IgD-negative memory B cell (primary cell): Measurements from ENCODE around the gene DIPK1B. TPM values are rescaled to one million over a fixed set of nuclear protein-coding genes. Genes with fewer than 3 reads are reported as not detected.

Source experiments
- H3K27ac Mint-ChIP-seq, 3 donors: one replicate each; pipeline ENCODE4 v1.8.0; 2020 to 2022; ENCODE audit warnings: mild to moderate bottlenecking in 3 of 3, mixed read lengths in 3 of 3, moderate library complexity in 1 of 3
- H3K27me3 Mint-ChIP-seq: one replicate; pipeline ENCODE4 v1.8.0; 2021; ENCODE audit warnings: mixed read lengths
- H3K36me3 Mint-ChIP-seq: one replicate; pipeline ENCODE4 v1.8.0; 2020; ENCODE audit warnings: mild to moderate bottlenecking, mixed read lengths
- H3K4me1 Mint-ChIP-seq, 3 donors: one replicate each; pipeline ENCODE4 v1.8.0; 2020 to 2022; ENCODE audit warnings: mixed read lengths in 3 of 3, mild to moderate bottlenecking in 1 of 3
- H3K4me3 Mint-ChIP-seq, 4 donors: one replicate each; pipeline ENCODE4 v1.8.0; 2020 to 2022; ENCODE audit warnings: mild to moderate bottlenecking in 4 of 4, mixed read lengths in 4 of 4, moderate library complexity in 3 of 4
- H3K9me3 Mint-ChIP-seq, 3 donors: one replicate each; pipeline ENCODE4 v1.8.0; 2020 to 2021; ENCODE audit warnings: mixed read lengths in 3 of 3, mild to moderate bottlenecking in 1 of 3
- polyA plus RNA-seq: library from polyadenylated mRNA; unstranded; fragments of 300-500 nt; fragmentation: Illumina TruSeq; gene quantifications from one replicate; pipeline ENCODE4 v1.2.3, GENCODE V29; 2021

The DIPK1B gene
- polyA plus RNA-seq, 1 donor from 2014 or later: 0.90 TPM

- peaks cover 14 to 28% (median 17%) of the 10 kb centered on the region in 3 donors for H3K4me1 Mint-ChIP-seq
- no peaks in the 10 kb centered on the region for H3K9me3 Mint-ChIP-seq
- no peaks in the 10 kb centered on the region for H3K27me3 Mint-ChIP-seq
- peaks cover 3% of the 10 kb centered on the region for H3K36me3 Mint-ChIP-seq
- H3K27ac Mint-ChIP-seq: peak overlapping the region in 1 of 3 donors; percentile 88
- no peak overlapping the region for H3K4me3 Mint-ChIP-seq
These were observed 10.6 kb downstream of the DIPK1B start for GRCh38 chr9:136722969-136723356.

- no peaks in the 10 kb centered on the region for H3K27me3 Mint-ChIP-seq
- no peaks in the 10 kb centered on the region for H3K9me3 Mint-ChIP-seq
- peaks cover 3% of the 10 kb centered on the region for H3K36me3 Mint-ChIP-seq
- peaks cover 13 to 27% (median 17%) of the 10 kb centered on the region in 3 donors for H3K4me1 Mint-ChIP-seq
- peak overlapping the region in 1 of 3 donors; percentile 88 for H3K27ac Mint-ChIP-seq
- peak overlapping the region in 1 of 4 donors; percentile 64 for H3K4me3 Mint-ChIP-seq
These were observed 11.1 kb downstream of the DIPK1B start for GRCh38 chr9:136723362-136723976.

- H3K27ac Mint-ChIP-seq: peak overlapping the region; percentile 17 to 88 (median 83)
- H3K27me3 Mint-ChIP-seq: no peaks in the 10 kb centered on the region
- H3K9me3 Mint-ChIP-seq: no peaks in the 10 kb centered on the region
- H3K4me1 Mint-ChIP-seq: peaks cover 11 to 24% (median 17%) of the 10 kb centered on the region in 3 donors
- peaks cover 3% of the 10 kb centered on the region for H3K36me3 Mint-ChIP-seq
- H3K4me3 Mint-ChIP-seq: peak overlapping the region in 1 of 4 donors; percentile 64
These were observed 11.6 kb downstream of the DIPK1B start for GRCh38 chr9:136723989-136724388.

GRCh38 chr9:136724772-136725171 lies 12.4 kb downstream of the DIPK1B start:
- Mint-ChIP-seq H3K9me3 (no peaks in the 10 kb centered on the region), H3K27me3 (no peaks in the 10 kb centered on the region), H3K27ac (peak overlapping the region in 1 of 3 donors; percentile 88), H3K36me3 (peaks cover 3% of the 10 kb centered on the region), H3K4me3 (peak overlapping the region in 1 of 4 donors; percentile 64), H3K4me1 (peaks cover 11 to 22% (median 17%) of the 10 kb centered on the region in 3 donors)

GRCh38 chr9:136725612-136726011 lies 13.2 kb downstream of the DIPK1B start:
- Mint-ChIP-seq H3K4me3 (peak overlapping the region in 1 of 4 donors; percentile 99), H3K27ac (peak overlapping the region in 1 of 3 donors; percentile 58), H3K27me3 (no peaks in the 10 kb centered on the region)

GRCh38 chr9:136726118-136726517 lies 13.7 kb downstream of the DIPK1B start:
- Mint-ChIP-seq H3K4me3 (peak overlapping the region; percentile 94 to 99 (median 98)), H3K27me3 (no peaks in the 10 kb centered on the region), H3K4me1 (peaks cover 11 to 21% (median 17%) of the 10 kb centered on the region in 3 donors), H3K27ac (peak overlapping the region; percentile 96 to 100 (median 98)), H3K9me3 (no peaks in the 10 kb centered on the region), H3K36me3 (peaks cover 3% of the 10 kb centered on the region)

More at GRCh38 chr9:136725612-136726011, 13.2 kb downstream of the DIPK1B start:
- Mint-ChIP-seq H3K9me3 (no peaks in the 10 kb centered on the region), H3K4me1 (peaks cover 11 to 22% (median 17%) of the 10 kb centered on the region in 3 donors), H3K36me3 (peaks cover 3% of the 10 kb centered on the region)

- Mint-ChIP-seq H3K27ac (peak overlapping the region; percentile 96 to 100 (median 98)), H3K4me3 (peak overlapping the region; percentile 94 to 99 (median 98)), H3K36me3 (peaks cover 3% of the 10 kb centered on the region), H3K27me3 (no peaks in the 10 kb centered on the region), H3K9me3 (no peaks in the 10 kb centered on the region), H3K4me1 (peaks cover 11 to 19% (median 17%) of the 10 kb centered on the region in 3 donors)
These were observed 14.3 kb downstream of the DIPK1B start for GRCh38 chr9:136726631-136727191.

GRCh38 chr9:136728080-136728547 lies 15.7 kb downstream of the DIPK1B start:
- Mint-ChIP-seq H3K27me3 (no peaks in the 10 kb centered on the region), H3K4me1 (peaks cover 12 to 19% (median 17%) of the 10 kb centered on the region in 3 donors), H3K9me3 (no peaks in the 10 kb centered on the region), H3K36me3 (peaks cover 4% of the 10 kb centered on the region), H3K4me3 (peak overlapping the region; percentile 94 to 99 (median 98)), H3K27ac (peak overlapping the region; percentile 96 to 100 (median 98))

GRCh38 chr9:136728548-136729123 lies 16.3 kb downstream of the DIPK1B start:
- Mint-ChIP-seq H3K4me1 (peaks cover 12 to 17% (median 17%) of the 10 kb centered on the region in 3 donors), H3K36me3 (peaks cover 4% of the 10 kb centered on the region), H3K4me3 (peak overlapping the region in 3 of 4 donors; percentile 65 to 87 (median 74)), H3K9me3 (no peaks in the 10 kb centered on the region), H3K27me3 (no peaks in the 10 kb centered on the region), H3K27ac (peak overlapping the region in 1 of 3 donors; percentile 97)

GRCh38 chr9:136729144-136729543 lies 16.8 kb downstream of the DIPK1B start:
- Mint-ChIP-seq H3K27me3 (no peaks in the 10 kb centered on the region), H3K4me3 (peak overlapping the region; percentile 65 to 87 (median 76)), H3K4me1 (peaks cover 10 to 16% (median 16%) of the 10 kb centered on the region in 3 donors), H3K9me3 (no peaks in the 10 kb centered on the region), H3K36me3 (peaks cover 4% of the 10 kb centered on the region), H3K27ac (peak overlapping the region in 2 of 3 donors; percentile 73 to 97)

GRCh38 chr9:136729926-136730325 lies 17.6 kb downstream of the DIPK1B start:
- peak overlapping the region; percentile 46 to 87 (median 76) for H3K4me3 Mint-ChIP-seq
- H3K9me3 Mint-ChIP-seq: no peaks in the 10 kb centered on the region
- H3K36me3 Mint-ChIP-seq: peaks cover 4% of the 10 kb centered on the region
- peak overlapping the region; percentile 16 to 97 (median 71) for H3K27ac Mint-ChIP-seq
- H3K27me3 Mint-ChIP-seq: no peaks in the 10 kb centered on the region
- peaks cover 10 to 15% (median 12%) of the 10 kb centered on the region in 3 donors for H3K4me1 Mint-ChIP-seq

GRCh38 chr9:136732444-136733178 lies 20.2 kb downstream of the DIPK1B start:
- H3K36me3 Mint-ChIP-seq: peaks cover 1% of the 10 kb centered on the region
- H3K4me1 Mint-ChIP-seq: peaks cover 1 to 2% (median 1%) of the 10 kb centered on the region in 3 donors
- peak overlapping the region in 1 of 4 donors; percentile 53 for H3K4me3 Mint-ChIP-seq
- H3K27ac Mint-ChIP-seq: peak overlapping the region in 1 of 3 donors; percentile 75
- H3K9me3 Mint-ChIP-seq: no peaks in the 10 kb centered on the region
- no peaks in the 10 kb centered on the region for H3K27me3 Mint-ChIP-seq

- peak overlapping the region in 1 of 3 donors; percentile 75 for H3K27ac Mint-ChIP-seq
- peaks cover 0 to 7% (median 2%) of the 10 kb centered on the region in 3 donors for H3K4me1 Mint-ChIP-seq
- no peaks in the 10 kb centered on the region for H3K27me3 Mint-ChIP-seq
- peak overlapping the region in 1 of 4 donors; percentile 58 for H3K4me3 Mint-ChIP-seq
- no peaks in the 10 kb centered on the region for H3K9me3 Mint-ChIP-seq
- H3K36me3 Mint-ChIP-seq: peaks cover 4% of the 10 kb centered on the region
These were observed 21.2 kb downstream of the DIPK1B start for GRCh38 chr9:136733611-136734010.

- Mint-ChIP-seq H3K36me3 (peaks cover 4% of the 10 kb centered on the region), H3K9me3 (no peaks in the 10 kb centered on the region), H3K4me1 (peaks cover 0 to 9% (median 0%) of the 10 kb centered on the region in 3 donors), H3K4me3 (peak overlapping the region in 1 of 4 donors; percentile 58), H3K27ac (peak overlapping the region in 1 of 3 donors; percentile 14), H3K27me3 (no peaks in the 10 kb centered on the region)
These were observed 22.6 kb downstream of the DIPK1B start for GRCh38 chr9:136734837-136735496.
